IgD-negative memory B cell (primary cell): ENCODE data around the gene C2CD2. TPM values are rescaled to one million over a fixed set of nuclear protein-coding genes. Genes with fewer than 3 reads are reported as not detected.
A peak's percentile ranks its signal among the peaks of the same experiment; 100 is the strongest.

Experiments
- H3K27ac Mint-ChIP-seq, 3 donors: one replicate each; pipeline ENCODE4 v1.8.0; 2020 to 2022; ENCODE audit warnings: mild to moderate bottlenecking in 3 of 3, mixed read lengths in 3 of 3, moderate library complexity in 1 of 3
- H3K27me3 Mint-ChIP-seq: one replicate; pipeline ENCODE4 v1.8.0; 2021; ENCODE audit warnings: mixed read lengths
- H3K36me3 Mint-ChIP-seq: one replicate; pipeline ENCODE4 v1.8.0; 2020; ENCODE audit warnings: mild to moderate bottlenecking, mixed read lengths
- H3K4me1 Mint-ChIP-seq, 3 donors: one replicate each; pipeline ENCODE4 v1.8.0; 2020 to 2022; ENCODE audit warnings: mixed read lengths in 3 of 3, mild to moderate bottlenecking in 1 of 3
- H3K4me3 Mint-ChIP-seq, 4 donors: one replicate each; pipeline ENCODE4 v1.8.0; 2020 to 2022; ENCODE audit warnings: mild to moderate bottlenecking in 4 of 4, mixed read lengths in 4 of 4, moderate library complexity in 3 of 4
- H3K9me3 Mint-ChIP-seq, 3 donors: one replicate each; pipeline ENCODE4 v1.8.0; 2020 to 2021; ENCODE audit warnings: mixed read lengths in 3 of 3, mild to moderate bottlenecking in 1 of 3
- polyA plus RNA-seq: library from polyadenylated mRNA; unstranded; fragments of 300-500 nt; fragmentation: Illumina TruSeq; gene quantifications from one replicate; pipeline ENCODE4 v1.2.3, GENCODE V29; 2021

The C2CD2 gene
- polyA plus RNA-seq, 1 donor from 2014 or later: 3.5 TPM

GRCh38 chr21:41846536-41846935 is 107.3 kb downstream of the C2CD2 start:
- H3K4me1 Mint-ChIP-seq: peaks cover 0 to 10% (median 0%) of the 10 kb centered on the region in 3 donors
- no peak overlapping the region for H3K27ac Mint-ChIP-seq
- no peak overlapping the region for H3K4me3 Mint-ChIP-seq
- no peaks in the 10 kb centered on the region for H3K27me3 Mint-ChIP-seq
- no peaks in the 10 kb centered on the region for H3K9me3 Mint-ChIP-seq
- peaks cover 6% of the 10 kb centered on the region for H3K36me3 Mint-ChIP-seq

- Mint-ChIP-seq H3K9me3 (peaks cover 0 to 5% (median 4%) of the 10 kb centered on the region in 3 donors), H3K36me3 (peaks cover 12% of the 10 kb centered on the region), H3K4me3 (peak overlapping the region in 1 of 4 donors; percentile 22), H3K27me3 (no peaks in the 10 kb centered on the region), H3K27ac (no peak overlapping the region), H3K4me1 (peaks cover 0 to 10% (median 0%) of the 10 kb centered on the region in 3 donors)
Measured at GRCh38 chr21:41846033-41846317, 107.8 kb downstream of the C2CD2 start.

DNA sequence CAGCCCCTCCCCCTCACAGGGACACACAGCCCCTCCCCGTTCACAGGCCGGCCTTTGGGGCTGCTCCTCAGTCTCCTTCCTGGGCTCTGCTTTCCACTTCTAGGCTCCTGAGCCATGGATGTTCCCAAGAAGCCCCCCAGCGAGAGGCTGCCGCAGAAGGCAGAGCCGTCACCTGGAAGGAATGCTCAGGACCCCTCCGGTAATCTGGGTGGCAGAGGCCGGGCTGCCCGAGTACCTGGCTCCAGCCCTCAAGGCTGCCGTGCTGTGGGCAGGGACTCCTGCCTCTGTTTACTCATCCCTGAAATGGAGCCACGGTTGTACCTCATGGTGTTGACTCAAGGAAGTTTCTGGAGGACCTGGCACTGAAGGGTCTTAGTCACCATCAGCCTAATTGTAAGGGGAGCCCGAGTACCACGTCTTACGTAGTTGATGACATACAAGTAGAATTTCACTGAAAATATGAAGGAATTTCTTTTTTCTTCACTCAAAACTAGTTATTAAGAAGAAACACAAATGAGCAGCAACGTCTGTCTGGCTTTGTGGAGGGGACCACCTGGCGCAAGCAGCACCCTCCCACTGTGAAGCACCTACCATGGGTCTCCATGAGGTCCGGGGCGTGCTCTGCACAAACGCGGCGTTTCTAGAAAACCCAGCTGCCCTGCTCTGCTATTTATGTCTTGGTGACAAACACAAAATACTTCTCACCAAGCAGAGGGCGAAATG is 108.3 kb downstream of the C2CD2 start:
- H3K27ac Mint-ChIP-seq: no peak overlapping the region
- H3K27me3 Mint-ChIP-seq: no peaks in the 10 kb centered on the region
- peaks cover 15% of the 10 kb centered on the region for H3K36me3 Mint-ChIP-seq
- H3K9me3 Mint-ChIP-seq: peaks cover 0 to 10% (median 4%) of the 10 kb centered on the region in 3 donors
- H3K4me3 Mint-ChIP-seq: no peak overlapping the region
- peaks cover 0 to 10% (median 0%) of the 10 kb centered on the region in 3 donors for H3K4me1 Mint-ChIP-seq

DNA sequence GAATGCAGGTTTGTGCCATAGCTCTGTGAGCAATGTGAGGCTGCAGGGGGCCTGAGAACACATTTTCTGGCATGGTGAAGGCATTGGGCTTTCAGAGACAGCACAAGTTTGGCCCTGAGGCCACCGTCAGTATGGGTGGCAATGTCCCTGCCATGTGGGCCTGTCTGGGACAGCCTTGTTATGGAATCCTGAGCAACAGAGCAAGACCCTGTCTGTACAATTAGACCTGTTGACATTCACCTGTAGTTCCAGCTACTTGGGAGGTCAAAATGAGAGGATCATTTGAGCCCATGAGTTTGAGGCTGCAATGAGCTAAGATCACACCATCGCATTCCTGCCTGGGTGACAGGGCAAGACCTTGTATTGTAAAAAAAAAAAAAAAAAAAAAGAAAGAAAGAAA is 110.2 kb downstream of the C2CD2 start:
- Mint-ChIP-seq H3K9me3 (peaks cover 0 to 11% (median 4%) of the 10 kb centered on the region in 3 donors), H3K36me3 (peaks cover 16% of the 10 kb centered on the region), H3K27ac (peak overlapping the region in 1 of 3 donors; percentile 47), H3K4me1 (peaks cover 0 to 7% (median under 1%) of the 10 kb centered on the region in 3 donors), H3K4me3 (no peak overlapping the region), H3K27me3 (no peaks in the 10 kb centered on the region)

DNA sequence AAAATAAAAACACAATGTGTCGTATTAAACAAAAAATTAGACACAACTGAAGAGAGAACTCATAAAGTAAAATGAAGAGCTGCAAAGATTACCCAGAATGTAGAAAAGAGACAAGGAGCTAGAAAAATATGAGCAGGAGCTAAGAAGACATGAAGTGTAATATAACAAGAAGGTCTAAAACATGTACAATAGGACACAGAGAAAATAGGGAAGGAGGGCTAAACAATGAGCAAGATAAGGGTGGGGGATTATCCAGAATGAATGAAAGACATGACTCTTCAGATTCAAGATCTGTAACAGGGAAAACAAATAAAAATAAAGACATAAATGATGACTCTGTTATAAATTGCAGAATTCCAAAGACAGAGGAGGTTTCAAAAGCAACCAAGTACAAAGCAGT is 112.9 kb downstream of the C2CD2 start:
- Mint-ChIP-seq H3K9me3 (peaks cover 0 to 11% (median 4%) of the 10 kb centered on the region in 3 donors), H3K4me1 (peaks cover 3 to 20% (median 19%) of the 10 kb centered on the region in 3 donors), H3K27me3 (no peaks in the 10 kb centered on the region), H3K4me3 (no peak overlapping the region), H3K27ac (no peak overlapping the region), H3K36me3 (peaks cover 18% of the 10 kb centered on the region)

DNA sequence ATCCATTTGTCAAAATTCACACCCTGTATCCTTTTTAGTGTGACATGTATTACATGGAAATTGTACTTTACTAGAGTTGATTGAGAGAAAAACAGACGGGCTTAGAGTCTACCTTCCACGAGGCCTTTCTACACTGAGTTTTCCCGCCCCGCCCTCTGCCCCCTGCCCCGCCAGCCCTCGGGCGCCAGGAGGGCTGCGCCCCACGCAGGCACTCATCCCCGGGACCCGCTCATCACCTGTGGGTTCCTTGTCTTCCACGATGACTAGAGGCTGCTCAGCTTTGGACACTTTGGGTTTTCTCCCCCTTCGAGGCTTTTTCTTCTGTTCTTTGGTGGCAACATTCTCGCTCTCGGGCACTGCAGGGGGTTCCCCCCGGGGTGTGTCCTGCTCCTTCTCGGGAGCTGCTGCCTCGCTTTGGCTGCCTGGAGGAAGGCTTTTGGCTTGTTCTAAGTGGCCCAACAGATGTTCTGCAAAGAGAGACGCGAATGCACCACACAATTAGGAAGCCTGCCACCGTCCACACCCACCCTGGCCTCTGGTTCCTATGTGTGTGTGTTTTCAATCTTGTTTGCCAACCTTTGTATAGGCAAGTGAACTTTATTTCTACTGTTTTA is 114.3 kb downstream of the C2CD2 start:
- peak overlapping the region in 2 of 4 donors; percentile 14 to 23 for H3K4me3 Mint-ChIP-seq
- peaks cover 0 to 11% (median 4%) of the 10 kb centered on the region in 3 donors for H3K9me3 Mint-ChIP-seq

DNA sequence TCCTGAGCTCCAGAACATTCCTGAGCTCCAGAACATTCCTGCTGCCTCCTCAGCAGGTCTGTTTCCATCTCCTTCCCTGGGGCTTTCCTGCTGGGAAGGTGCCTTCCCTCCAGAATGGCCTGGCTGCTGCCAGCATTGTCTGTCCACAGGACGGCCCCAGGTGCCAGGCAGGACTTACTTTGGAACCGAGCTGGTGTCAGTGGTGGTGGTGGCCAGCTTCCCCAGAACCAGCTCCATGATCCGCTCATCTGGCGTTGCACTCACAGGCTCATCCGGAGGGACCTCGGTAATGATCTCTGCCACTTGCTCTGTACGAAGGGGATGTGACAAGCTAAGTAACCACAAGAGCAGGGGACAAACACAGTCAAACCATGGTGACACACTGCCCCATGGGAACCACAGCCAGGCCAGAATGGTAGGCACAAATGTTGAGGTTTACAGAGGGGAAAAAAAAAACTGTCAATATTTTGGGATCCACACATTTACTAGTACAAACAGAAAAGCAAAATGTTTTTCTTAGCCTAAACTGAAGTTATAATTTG is 116.0 kb downstream of the C2CD2 start:
- H3K4me1 Mint-ChIP-seq: peaks cover 22 to 38% (median 31%) of the 10 kb centered on the region in 3 donors
- peak overlapping the region in 2 of 4 donors; percentile 14 to 66 for H3K4me3 Mint-ChIP-seq
- peaks cover 15% of the 10 kb centered on the region for H3K36me3 Mint-ChIP-seq
- peak overlapping the region in 1 of 3 donors; percentile 29 for H3K27ac Mint-ChIP-seq
- H3K27me3 Mint-ChIP-seq: no peaks in the 10 kb centered on the region
- peaks cover 0 to 11% (median 4%) of the 10 kb centered on the region in 3 donors for H3K9me3 Mint-ChIP-seq

More for the DNA sequence above, 114.3 kb downstream of the C2CD2 start:
- Mint-ChIP-seq H3K4me1 (peaks cover 8 to 26% (median 20%) of the 10 kb centered on the region in 3 donors), H3K27ac (peak overlapping the region in 1 of 3 donors; percentile 53), H3K27me3 (no peaks in the 10 kb centered on the region), H3K36me3 (peaks cover 15% of the 10 kb centered on the region)

GRCh38 chr21:41836166-41837015 is 117.4 kb downstream of the C2CD2 start:
- peaks cover 0 to 11% (median 3%) of the 10 kb centered on the region in 3 donors for H3K9me3 Mint-ChIP-seq
- H3K4me3 Mint-ChIP-seq: peak overlapping the region in 3 of 4 donors; percentile 81 to 91 (median 82)
- H3K36me3 Mint-ChIP-seq: peaks cover 14% of the 10 kb centered on the region
- peaks cover 28 to 41% (median 32%) of the 10 kb centered on the region in 3 donors for H3K4me1 Mint-ChIP-seq
- peak overlapping the region in 2 of 3 donors; percentile 74 to 89 for H3K27ac Mint-ChIP-seq
- no peaks in the 10 kb centered on the region for H3K27me3 Mint-ChIP-seq

DNA sequence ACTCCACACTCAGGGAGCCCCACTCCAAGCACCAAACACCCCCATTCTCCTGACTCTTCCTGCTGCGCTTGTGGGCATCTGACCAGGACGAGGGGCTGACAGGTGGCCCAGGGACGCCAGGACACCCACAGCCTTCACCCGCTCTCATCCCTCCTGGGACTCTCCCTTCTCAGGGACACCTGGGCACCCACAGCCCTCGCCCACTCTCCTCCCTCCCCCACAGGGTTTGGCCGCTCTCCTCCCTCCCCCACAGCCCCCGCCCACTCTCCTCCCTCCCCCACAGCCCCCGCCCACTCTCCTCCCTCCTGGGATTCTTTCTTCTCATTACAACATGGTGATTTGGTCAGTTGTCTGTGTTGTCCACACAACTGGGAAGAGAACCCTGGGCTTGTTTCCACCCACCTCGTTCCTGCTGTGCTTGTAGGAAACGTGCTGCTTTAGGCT is 118.1 kb downstream of the C2CD2 start:
- H3K36me3 Mint-ChIP-seq: peaks cover 8% of the 10 kb centered on the region
- H3K4me3 Mint-ChIP-seq: peak overlapping the region in 3 of 4 donors; percentile 81 to 91 (median 82)

More for the DNA sequence above, 118.1 kb downstream of the C2CD2 start:
- peaks cover 0 to 4% (median 0%) of the 10 kb centered on the region in 3 donors for H3K9me3 Mint-ChIP-seq
- H3K27ac Mint-ChIP-seq: peak overlapping the region in 2 of 3 donors; percentile 74 to 89
- no peaks in the 10 kb centered on the region for H3K27me3 Mint-ChIP-seq
- peaks cover 28 to 41% (median 32%) of the 10 kb centered on the region in 3 donors for H3K4me1 Mint-ChIP-seq

Other genes starting within 250 kb of the C2CD2 start
- not detected for gene RIPK4, start 187.0 kb downstream of the C2CD2 start, polyA plus RNA-seq
- 5.6 TPM for gene PRDM15, start 74.7 kb downstream of the C2CD2 start, polyA plus RNA-seq
- gene ZBTB21, start 56.3 kb upstream of the C2CD2 start, polyA plus RNA-seq: 8.0 TPM
- gene UMODL1, start 117.3 kb upstream of the C2CD2 start, polyA plus RNA-seq: 0.05 TPM